Hepatocyte (in vitro differentiated cells): ENCODE data around the gene KCNB1. TPM values are rescaled to one million over a fixed set of nuclear protein-coding genes. Genes with fewer than 3 reads are reported as not detected.

Experiments used
- DNase-seq: peaks from one replicate; pipeline ENCODE4 v3.0.0-alpha.2; 2016; ENCODE audit warnings: low spot score
- H2AFZ ChIP-seq: fragments of 200-600 bp; sonication (generic); 2 replicates; pipeline ENCODE4 v1.6.0; 2016; ENCODE audit warnings: antibody characterized with exemption, mild to moderate bottlenecking
- H3K27ac ChIP-seq: fragments of 200-600 bp; sonication (generic); 2 replicates; pipeline ENCODE4 v1.5.1; 2016; ENCODE audit warnings: mild to moderate bottlenecking
- H3K27me3 ChIP-seq: fragments of 200-600 bp; sonication (generic); 2 replicates; pipeline ENCODE4 v1.6.1; 2016
- H3K36me3 ChIP-seq: fragments of 200-600 bp; sonication (generic); replicated peaks from 2 replicates; pipeline ENCODE4 v1.5.1; 2016; ENCODE audit warnings: low read depth; ENCODE audit not compliant: insufficient read depth
- H3K4me1 ChIP-seq: fragments of 200-600 bp; sonication (generic); 2 replicates; pipeline ENCODE4 v1.5.1; 2016; ENCODE audit warnings: mild to moderate bottlenecking, moderate library complexity; ENCODE audit not compliant: insufficient read depth
- H3K4me2 ChIP-seq: fragments of 200-600 bp; sonication (generic); 2 replicates; pipeline ENCODE4 v1.6.0; 2016
- H3K4me3 ChIP-seq: fragments of 200-600 bp; sonication (generic); 2 replicates; pipeline ENCODE4 v1.5.1; 2016; ENCODE audit warnings: mild to moderate bottlenecking
- H3K79me2 ChIP-seq: fragments of 200-600 bp; sonication (generic); 2 replicates; pipeline ENCODE4 v1.6.0; 2017; ENCODE audit warnings: mild to moderate bottlenecking
- H3K9me2 ChIP-seq: fragments of 200-600 bp; sonication (generic); replicated peaks from 2 replicates; pipeline ENCODE4 v1.6.0; 2017; ENCODE audit warnings: mild to moderate bottlenecking; ENCODE audit not compliant: insufficient read depth
- H3K9me3 ChIP-seq: fragments of 200-600 bp; sonication (generic); 2 replicates; pipeline ENCODE4 v1.5.1; 2016; ENCODE audit warnings: low read depth, mild to moderate bottlenecking
- H4K20me1 ChIP-seq: fragments of 200-600 bp; sonication (generic); 2 replicates; pipeline ENCODE4 v1.6.0; 2016; ENCODE audit warnings: mild to moderate bottlenecking; ENCODE audit not compliant: insufficient read depth, poor library complexity, severe bottlenecking
- EZH2 ChIP-seq: fragments of 200-600 bp; sonication (generic); IDR thresholded peaks from 2 replicates; pipeline ENCODE4 v1.6.1; 2016; ENCODE audit warnings: antibody characterized with exemption, mild to moderate bottlenecking, borderline replicate concordance
- EZH2phosphoT487 ChIP-seq: fragments of 200-600 bp; sonication (generic); IDR thresholded peaks from one replicate; pipeline ENCODE4 v1.6.1; 2018; ENCODE audit warnings: antibody characterized with exemption, mild to moderate bottlenecking, low read depth, moderate library complexity; ENCODE audit not compliant: unreplicated experiment, severe bottlenecking
- WGBS: methylation state at CpG from one replicate; pipeline ENCODE4 v1.1.6; 2016; ENCODE audit warnings: low lambda C conversion rate; ENCODE audit errors: missing lambda C conversion rate; 5-methylcytosine and 5-hydroxymethylcytosine counted together
- polyA plus RNA-seq: library from polyadenylated mRNA; unstranded; fragments of >200 nt; fragmentation: Nextera tagmentation; extraction: Ambion mirVana; gene quantifications from 2 replicates; pipeline ENCODE4 v1.2.1, GENCODE V29; 2016
- total RNA-seq: library from RNA; depleted of rRNA; stranded (reverse); fragments of >200 nt; gene quantifications from 2 replicates; pipeline ENCODE4 v1.2.3, GENCODE V29; 2014
- TF ChIP-seq, protein P1 (sequence below): fragments of 200-600 bp; sonication (generic); IDR thresholded peaks from 2 replicates; pipeline ENCODE4 v1.5.1; 2016; ENCODE audit warnings: antibody characterized with exemption, mild to moderate bottlenecking; ENCODE audit not compliant: poor library complexity

Gene KCNB1
- total and polyA plus RNA-seq, 2 experiments from 2014 or later, result 0.37 to 1.5 TPM

DNA sequence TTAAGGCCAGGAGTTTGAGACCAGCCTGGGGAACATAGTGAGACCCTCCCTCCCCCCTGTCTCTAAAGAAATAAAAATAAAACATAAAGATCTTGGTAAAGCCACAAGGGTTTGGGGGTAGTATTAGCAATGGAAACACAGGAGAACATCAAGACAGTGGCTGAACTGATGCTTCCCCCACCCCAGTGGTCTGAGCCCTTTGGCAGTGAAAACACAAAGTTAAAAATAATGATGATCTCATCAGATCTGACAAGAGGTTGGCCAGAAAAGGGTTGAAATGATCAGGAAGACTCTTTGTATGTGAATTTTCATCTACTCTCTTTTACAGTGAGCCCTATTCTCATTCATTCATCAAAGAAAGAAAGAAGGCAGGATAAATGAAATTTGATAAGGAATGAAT lies 93.7 kb downstream of the KCNB1 start:
- Histone ChIP-seq H3K79me2 (no peaks in the 10 kb centered on the region), H3K27ac (no peak overlapping the region), H2AFZ (no peak overlapping the region), H3K4me3 (no peak overlapping the region), H3K27me3 (no peaks in the 10 kb centered on the region), H3K4me2 (no peak overlapping the region), H3K36me3 (no peaks in the 10 kb centered on the region), H3K9me3 (no peaks in the 10 kb centered on the region), H3K9me2 (no peaks in the 10 kb centered on the region), H3K4me1 (no peaks in the 10 kb centered on the region), H4K20me1 (no peaks in the 10 kb centered on the region)
- DNase-seq, result no peak
- TF ChIP-seq EZH2phosphoT487, result no peak
- TF ChIP-seq, protein P1, sequence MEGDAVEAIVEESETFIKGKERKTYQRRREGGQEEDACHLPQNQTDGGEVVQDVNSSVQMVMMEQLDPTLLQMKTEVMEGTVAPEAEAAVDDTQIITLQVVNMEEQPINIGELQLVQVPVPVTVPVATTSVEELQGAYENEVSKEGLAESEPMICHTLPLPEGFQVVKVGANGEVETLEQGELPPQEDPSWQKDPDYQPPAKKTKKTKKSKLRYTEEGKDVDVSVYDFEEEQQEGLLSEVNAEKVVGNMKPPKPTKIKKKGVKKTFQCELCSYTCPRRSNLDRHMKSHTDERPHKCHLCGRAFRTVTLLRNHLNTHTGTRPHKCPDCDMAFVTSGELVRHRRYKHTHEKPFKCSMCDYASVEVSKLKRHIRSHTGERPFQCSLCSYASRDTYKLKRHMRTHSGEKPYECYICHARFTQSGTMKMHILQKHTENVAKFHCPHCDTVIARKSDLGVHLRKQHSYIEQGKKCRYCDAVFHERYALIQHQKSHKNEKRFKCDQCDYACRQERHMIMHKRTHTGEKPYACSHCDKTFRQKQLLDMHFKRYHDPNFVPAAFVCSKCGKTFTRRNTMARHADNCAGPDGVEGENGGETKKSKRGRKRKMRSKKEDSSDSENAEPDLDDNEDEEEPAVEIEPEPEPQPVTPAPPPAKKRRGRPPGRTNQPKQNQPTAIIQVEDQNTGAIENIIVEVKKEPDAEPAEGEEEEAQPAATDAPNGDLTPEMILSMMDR, result no peak

DNA sequence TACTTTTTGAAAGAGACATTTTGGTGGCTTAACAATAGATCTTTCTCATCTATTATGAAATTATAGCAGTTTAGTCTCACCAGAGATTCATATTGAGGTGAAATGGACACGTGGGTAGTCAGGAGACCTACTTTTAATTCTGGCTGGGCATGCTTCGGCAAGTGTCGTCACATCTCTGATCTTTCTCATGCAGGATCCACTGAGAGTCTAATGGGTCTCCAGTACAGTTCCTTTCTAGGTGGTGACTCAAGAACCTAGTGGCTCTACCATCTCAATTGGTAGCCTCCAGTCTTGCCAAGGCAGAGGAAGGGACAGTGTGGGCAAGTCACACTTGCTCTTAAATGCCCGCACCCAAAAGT lies 94.9 kb downstream of the KCNB1 start:
- WGBS, result 58% methylated on average over 4 of the region's 4 CpGs
- Histone ChIP-seq H3K4me1 (no peaks in the 10 kb centered on the region), H3K27me3 (no peaks in the 10 kb centered on the region), H3K79me2 (no peaks in the 10 kb centered on the region), H3K36me3 (no peaks in the 10 kb centered on the region), H3K4me3 (no peak overlapping the region), H3K9me3 (no peaks in the 10 kb centered on the region), H4K20me1 (no peaks in the 10 kb centered on the region), H2AFZ (no peak overlapping the region), H3K27ac (no peak overlapping the region), H3K9me2 (no peaks in the 10 kb centered on the region), H3K4me2 (no peak overlapping the region)
- DNase-seq, result no peak
- TF ChIP-seq EZH2phosphoT487 (no peak), EZH2 (no peak)
- TF ChIP-seq, protein P1, result no peak

DNA sequence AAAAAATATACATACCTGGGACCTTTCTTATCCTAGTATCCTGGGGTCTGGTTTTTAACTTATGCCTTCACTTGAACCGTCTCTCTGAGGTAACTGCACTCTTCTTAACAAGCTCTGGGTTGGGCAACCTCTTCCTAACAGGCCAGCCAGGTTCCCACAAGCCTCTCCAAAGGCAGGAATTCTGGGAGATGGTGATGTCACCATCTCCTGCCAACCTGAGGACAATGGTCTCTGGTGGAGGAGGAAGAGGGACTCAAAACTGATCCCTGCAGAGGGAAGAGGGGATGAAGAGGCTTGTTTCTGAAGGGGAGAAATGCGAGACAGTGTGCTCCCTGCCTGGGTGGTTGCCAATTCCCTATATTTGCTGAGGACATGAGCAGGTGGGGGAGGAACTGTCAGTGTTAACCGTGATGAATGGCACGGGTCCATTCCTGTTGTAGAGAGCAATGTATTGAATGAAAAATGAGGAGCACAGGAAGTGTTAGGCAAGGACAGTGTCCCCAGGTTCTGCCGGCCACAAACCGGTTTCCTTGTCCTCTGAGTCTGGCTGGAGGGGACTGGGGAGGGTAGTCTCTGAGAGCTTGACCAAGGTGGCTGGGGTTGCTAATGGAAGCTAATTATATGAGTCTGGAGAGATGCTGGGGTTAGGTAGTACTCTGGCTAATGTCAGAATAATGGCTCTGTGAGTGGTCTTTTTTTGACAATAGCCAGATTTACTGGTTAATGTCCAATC lies 95.5 kb downstream of the KCNB1 start:
- Histone ChIP-seq H3K27ac (no peak overlapping the region), H3K4me2 (no peak overlapping the region), H3K4me3 (no peak overlapping the region), H2AFZ (no peak overlapping the region), H3K4me1 (no peaks in the 10 kb centered on the region), H3K9me2 (no peaks in the 10 kb centered on the region), H4K20me1 (no peaks in the 10 kb centered on the region), H3K27me3 (no peaks in the 10 kb centered on the region), H3K9me3 (no peaks in the 10 kb centered on the region), H3K36me3 (no peaks in the 10 kb centered on the region), H3K79me2 (no peaks in the 10 kb centered on the region)
- no peak for TF ChIP-seq EZH2phosphoT487
- TF ChIP-seq EZH2, result no peak
- TF ChIP-seq, protein P1, result no peak
- DNase-seq, result no peak
- WGBS, result 51% methylated on average over 6 of the region's 6 CpGs

DNA sequence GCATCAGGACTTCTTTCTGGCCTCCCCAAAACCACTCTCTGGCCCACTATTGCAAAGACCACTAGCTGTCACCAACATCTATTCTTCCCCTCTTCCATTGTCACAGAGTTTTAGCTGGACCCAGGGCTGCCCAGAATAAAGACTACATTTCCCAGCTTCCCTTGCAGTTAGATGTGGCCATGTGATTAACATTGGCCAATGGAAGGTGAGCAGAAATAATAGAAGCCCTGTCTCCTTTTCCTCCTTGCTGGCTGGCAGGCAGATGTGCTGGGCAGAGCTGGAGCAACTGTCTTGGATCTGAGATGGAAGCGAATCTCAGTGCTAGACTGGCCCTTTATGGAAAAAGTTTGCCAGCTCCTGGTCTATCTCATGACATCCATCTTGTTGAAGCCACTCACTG lies 97.0 kb downstream of the KCNB1 start:
- no peak overlapping the region for H3K4me2 ChIP-seq
- H3K4me3 ChIP-seq, result no peak overlapping the region
- 85% methylated on average over 1 of the region's 1 CpG for WGBS
- H4K20me1 ChIP-seq, result no peaks in the 10 kb centered on the region
- no peaks in the 10 kb centered on the region for H3K9me2 ChIP-seq
- TF ChIP-seq, protein P1, result no peak
- TF ChIP-seq EZH2phosphoT487, result no peak
- TF ChIP-seq EZH2, result no peak
- peak; percentile 33 for DNase-seq
- H3K27ac ChIP-seq, result no peak overlapping the region
- H3K27me3 ChIP-seq, result no peaks in the 10 kb centered on the region
- no peaks in the 10 kb centered on the region for H3K4me1 ChIP-seq
- H3K9me3 ChIP-seq, result no peaks in the 10 kb centered on the region
- no peak overlapping the region for H2AFZ ChIP-seq
- H3K79me2 ChIP-seq, result no peaks in the 10 kb centered on the region
- no peaks in the 10 kb centered on the region for H3K36me3 ChIP-seq
